Kidney epithelial cell (primary cell): Measurements from ENCODE around the gene SAT2. TPM values are rescaled to one million over a fixed set of nuclear protein-coding genes. Genes with fewer than 3 reads are reported as not detected.
A peak's percentile ranks its signal among the peaks of the same experiment; 100 is the strongest.

Source experiments
- DNase-seq: peaks from one replicate; pipeline ENCODE4 v3.0.0-alpha.2; 2010; ENCODE audit warnings: low read depth
- H3K27me3 ChIP-seq: 2 replicates; pipeline ENCODE4 v1.6.0; 2011; ENCODE audit warnings: low read length; ENCODE audit not compliant: control insufficient read depth, insufficient read depth
- H3K36me3 ChIP-seq: 2 replicates; pipeline ENCODE4 v1.5.1; 2011; ENCODE audit warnings: low read length; ENCODE audit not compliant: control insufficient read depth, insufficient read depth
- H3K4me3 ChIP-seq: 2 replicates; pipeline ENCODE4 v1.5.1; 2011; ENCODE audit warnings: low read depth, mild to moderate bottlenecking, control low read depth, low read length
- CTCF ChIP-seq: IDR thresholded peaks from 2 replicates; pipeline ENCODE4 v1.5.1; 2011; ENCODE audit warnings: mild to moderate bottlenecking, moderate library complexity, low read length, control low read depth, inconsistent platforms; ENCODE audit not compliant: insufficient read depth, poor library complexity, severe bottlenecking
- total RNA-seq: library from RNA; depleted of rRNA; stranded (reverse); fragments of >200 nt; gene quantifications from 2 replicates; pipeline ENCODE4 v1.2.3, GENCODE V29; 2015

SAT2 gene
- total RNA-seq, 1 donor from 2014 or later: 76.0 TPM

- Histone ChIP-seq H3K4me3 (peak overlapping the region; percentile 69), H3K36me3 (peaks cover 7% of the 10 kb centered on the region), H3K27me3 (no peaks in the 10 kb centered on the region)
- no peak for TF ChIP-seq CTCF
- DNase-seq: no peak
Measured at GRCh38 chr17:7582396-7583252, 45.0 kb downstream of the SAT2 start.

GRCh38 chr17:7580604-7581575, 46.7 kb downstream of the SAT2 start:
- no peak for DNase-seq
- H3K4me3 ChIP-seq: no peak overlapping the region
- peaks cover 7% of the 10 kb centered on the region for H3K36me3 ChIP-seq
- no peak for TF ChIP-seq CTCF
- no peaks in the 10 kb centered on the region for H3K27me3 ChIP-seq

- Histone ChIP-seq H3K27me3 (no peaks in the 10 kb centered on the region), H3K36me3 (peaks cover 9% of the 10 kb centered on the region), H3K4me3 (no peak overlapping the region)
- no peak for DNase-seq
- TF ChIP-seq CTCF: no peak
Measured at GRCh38 chr17:7579834-7580603, 47.6 kb downstream of the SAT2 start.

- Histone ChIP-seq H3K36me3 (peaks cover 13% of the 10 kb centered on the region), H3K27me3 (no peaks in the 10 kb centered on the region), H3K4me3 (no peak within 1 kb of the TSS)
- peak; percentile 71 for DNase-seq
- TF ChIP-seq CTCF: no peak
Measured at GRCh38 chr17:7579001-7579833, 48.4 kb downstream of the SAT2 start, which contains the start of gene CD68. Gene CD68, plus strand, starts transcription at chr17:7579638. Its CDS starts 40 bp downstream, at chr17:7579678.
